HepG2 (cell line): ENCODE measurements around the gene CLIC1. TPM values are rescaled to one million over a fixed set of nuclear protein-coding genes. Genes with fewer than 3 reads are reported as not detected.

Experiments used
- ATF7 ChIP-seq, 2 experiments: fragments of 450-650 bp in 1 of 2; sonication (generic) in 1 of 2; formaldehyde crosslinking in 1 of 2; IDR thresholded peaks; 2 replicates each; pipeline versions ENCODE4 v1.4.0 to v1.6.1; 2016 to 2020; ENCODE audit warnings: antibody characterized with exemption in 1 of 2, mild to moderate bottlenecking in 1 of 2, missing genetic modification reagents in 1 of 2
- BRF2 ChIP-seq: sonication (generic); formaldehyde crosslinking; IDR thresholded peaks from 2 replicates; pipeline ENCODE4 v1.8.1; 2022; ENCODE audit warnings: mild to moderate bottlenecking, missing genetic modification reagents
- E2F2 ChIP-seq: sonication (generic); formaldehyde crosslinking; IDR thresholded peaks from 2 replicates; pipeline ENCODE4 v1.4.0; 2020; ENCODE audit warnings: missing genetic modification reagents, borderline replicate concordance
- GATAD1 ChIP-seq: IDR thresholded peaks from 2 replicates; pipeline ENCODE4 v1.6.1; 2016; ENCODE audit warnings: missing genetic modification reagents, missing compliant biosample characterization
- HIVEP1 ChIP-seq: sonication (generic); formaldehyde crosslinking; IDR thresholded peaks from 2 replicates; pipeline ENCODE4 v1.4.0; 2020; ENCODE audit warnings: mild to moderate bottlenecking, missing genetic modification reagents
- HNRNPUL1 ChIP-seq: fragments of 200-400 bp; formaldehyde crosslinking; IDR thresholded peaks from 2 replicates; pipeline ENCODE4 v1.6.1; 2017; ENCODE audit warnings: low read depth, mild to moderate bottlenecking, low read length, moderate library complexity
- KDM4B ChIP-seq: sonication (generic); formaldehyde crosslinking; IDR thresholded peaks from 2 replicates; pipeline ENCODE4 v1.4.0; 2020; ENCODE audit warnings: missing genetic modification reagents
- LCORL ChIP-seq, 2 experiments: fragments of 450-650 bp in 1 of 2; sonication (generic) in 1 of 2; formaldehyde crosslinking in 1 of 2; IDR thresholded peaks; 2 replicates each; pipeline versions ENCODE4 v1.5.0 to v1.6.1; 2017 to 2020; ENCODE audit warnings: antibody characterized with exemption in 1 of 2, missing genetic modification reagents in 1 of 2
- MXI1 ChIP-seq: IDR thresholded peaks from 3 replicates; pipeline ENCODE4 v1.6.1; 2012; ENCODE audit warnings: low read depth, low read length, inconsistent platforms, borderline replicate concordance
- MYNN ChIP-seq: sonication (generic); formaldehyde crosslinking; IDR thresholded peaks from 2 replicates; pipeline ENCODE4 v1.4.0; 2020; ENCODE audit warnings: mild to moderate bottlenecking, low read depth, missing genetic modification reagents
- NAIF1 ChIP-seq: sonication (generic); formaldehyde crosslinking; IDR thresholded peaks from 2 replicates; pipeline ENCODE4 v1.5.0; 2020; ENCODE audit warnings: mild to moderate bottlenecking, missing genetic modification reagents, borderline replicate concordance
- PHF8 ChIP-seq: sonication (generic); formaldehyde crosslinking; IDR thresholded peaks from 2 replicates; pipeline ENCODE4 v1.5.0; 2020; ENCODE audit warnings: missing genetic modification reagents
- RAD51 ChIP-seq: fragments of 450-650 bp; IDR thresholded peaks from 2 replicates; pipeline ENCODE4 v1.6.1; 2016; ENCODE audit warnings: borderline replicate concordance
- RFX1 ChIP-seq: fragments of 450-650 bp; IDR thresholded peaks from 2 replicates; pipeline ENCODE4 v1.6.1; 2017
- TOPORS ChIP-seq: sonication (generic); formaldehyde crosslinking; IDR thresholded peaks from 2 replicates; pipeline ENCODE4 v1.8.0; 2023; ENCODE audit warnings: mild to moderate bottlenecking, missing genetic modification reagents
- TRIM22 ChIP-seq: fragments of 450-650 bp; IDR thresholded peaks from 2 replicates; pipeline ENCODE4 v1.6.1; 2017
- YEATS4 ChIP-seq: sonication (generic); formaldehyde crosslinking; IDR thresholded peaks from 2 replicates; pipeline ENCODE4 v1.4.0; 2020; ENCODE audit warnings: missing genetic modification reagents, borderline replicate concordance
- ZC3H13 ChIP-seq: sonication (generic); formaldehyde crosslinking; IDR thresholded peaks from 2 replicates; pipeline ENCODE4 v1.8.1; 2023; ENCODE audit warnings: mild to moderate bottlenecking, missing genetic modification reagents, moderate library complexity
- ZMYM2 ChIP-seq: sonication (generic); formaldehyde crosslinking; IDR thresholded peaks from 2 replicates; pipeline ENCODE4 v1.8.0; 2022; ENCODE audit warnings: mild to moderate bottlenecking, missing genetic modification reagents
- ZNF205 ChIP-seq: IDR thresholded peaks from 2 replicates; pipeline ENCODE4 v1.6.1; 2018; ENCODE audit warnings: missing biosample characterization, missing genetic modification reagents
- ZNF510 ChIP-seq: sonication (generic); formaldehyde crosslinking; IDR thresholded peaks from 2 replicates; pipeline ENCODE4 v1.4.0; 2020; ENCODE audit warnings: low read depth, mild to moderate bottlenecking, missing genetic modification reagents
- ZNF589 ChIP-seq: sonication (generic); formaldehyde crosslinking; conservative IDR thresholded peaks from 2 replicates; pipeline ENCODE4 v1.8.0; 2022; ENCODE audit warnings: mild to moderate bottlenecking, moderate library complexity, missing genetic modification reagents
- ZNF629 ChIP-seq: sonication (generic); formaldehyde crosslinking; conservative IDR thresholded peaks from 2 replicates; pipeline ENCODE4 v1.5.0; 2020; ENCODE audit warnings: missing genetic modification reagents
- ZNF768 ChIP-seq: sonication (generic); formaldehyde crosslinking; IDR thresholded peaks from 2 replicates; pipeline ENCODE4 v1.4.0; 2020; ENCODE audit warnings: missing genetic modification reagents
- ZNF841 ChIP-seq: sonication (generic); formaldehyde crosslinking; IDR thresholded peaks from 2 replicates; pipeline ENCODE4 v1.8.1; 2023; ENCODE audit warnings: missing genetic modification reagents, borderline replicate concordance
- ZNF883 ChIP-seq: sonication (generic); formaldehyde crosslinking; IDR thresholded peaks from 2 replicates; pipeline ENCODE4 v1.5.1; 2020; ENCODE audit warnings: mild to moderate bottlenecking, missing genetic modification reagents; ENCODE audit errors: not compliant biosample characterization
- ZSCAN12 ChIP-seq: sonication (generic); formaldehyde crosslinking; IDR thresholded peaks from 2 replicates; pipeline ENCODE4 v1.9.0; 2021; ENCODE audit warnings: mild to moderate bottlenecking, missing genetic modification reagents
- polyA plus RNA-seq, 8 experiments: library from polyadenylated mRNA; depleted of rRNA in 3 of 8; stranded (reverse) in 7 of 8; unstranded in 1 of 8; fragments of >200 nt; fragmentation: Illumina TruSeq in 4 of 8; extraction: Trizol in 4 of 8; gene quantifications; 2 replicates each; pipeline versions ENCODE4 v1.2.1 to v1.2.3, GENCODE V29; 2011 to 2016; ENCODE audit warnings: low read depth in 4 of 8, missing spikeins in 1 of 8, mixed read lengths in 1 of 8; ENCODE audit not compliant: insufficient read depth in 1 of 8
- total RNA-seq, 5 experiments: library from RNA; depleted of rRNA; stranded (reverse); fragments of >200 nt; fragmentation: Illumina TruSeq; extraction: Trizol; gene quantifications; 2 replicates each; pipeline ENCODE4 v1.2.3, GENCODE V29; 2016; ENCODE audit warnings: low read depth in 1 of 5

Gene CLIC1
- total and polyA plus RNA-seq, 2 of the 13 experiments (the other 11 are each of a cell fraction or from before 2014, with no cell fraction given), result 602 to 891 TPM

GRCh38 chr6:31776989-31777666 is 40.8 kb upstream of the CLIC1 start, which contains the start of gene VWA7 (continued):
- no peak for TF ChIP-seq TRIM22
- peak; percentile 64; the same call in 1 of the 2 replicates for TF ChIP-seq GATAD1 (CRISPR knock-in tag)
- no peak for TF ChIP-seq ZNF589 (CRISPR knock-in tag)
- peak; percentile 68; the same call in 1 of the 2 replicates for TF ChIP-seq YEATS4
- no peak for TF ChIP-seq ZSCAN12 (CRISPR knock-in tag)
- no peak for TF ChIP-seq ZNF841 (CRISPR knock-in tag)
- no peak for TF ChIP-seq ZMYM2 (CRISPR knock-in tag)
- TF ChIP-seq MXI1, result peak; percentile 68; the same call in 2 of the 3 replicates
- TF ChIP-seq HNRNPUL1, result no peak
- peak; percentile 85; the same call in 1 of the 2 replicates for TF ChIP-seq ZNF205
- peak; percentile 59 for TF ChIP-seq PHF8 (CRISPR knock-in tag)
- peak; percentile 48; the same call in 1 of the 2 replicates for TF ChIP-seq ZNF768
- peak; percentile 99 for TF ChIP-seq LCORL (IDR thresholded peaks at IDR 0.05)
- TF ChIP-seq LCORL (CRISPR knock-in tag; IDR thresholded peaks at IDR 0.05), result peak; percentile 97
- TF ChIP-seq ZNF629 (CRISPR knock-in tag), result no peak
- no peak for TF ChIP-seq RFX1
- no peak; the same call in 1 of the 2 replicates for TF ChIP-seq MYNN (CRISPR knock-in tag)
- TF ChIP-seq TOPORS (CRISPR knock-in tag), result no peak
- no peak for TF ChIP-seq RAD51
- TF ChIP-seq ATF7 (IDR thresholded peaks at IDR 0.05), result peak; percentile 16; the same call in 1 of the 2 replicates
- no peak for TF ChIP-seq ATF7 (CRISPR knock-in tag; IDR thresholded peaks at IDR 0.05)
- TF ChIP-seq ZC3H13 (CRISPR knock-in tag), result peak; percentile 68; the same call in 1 of the 2 replicates
- TF ChIP-seq ZNF510 (CRISPR knock-in tag), result no peak
- TF ChIP-seq E2F2, result no peak
- peak; percentile 85; the same call in 1 of the 2 replicates for TF ChIP-seq KDM4B (CRISPR knock-in tag)
- no peak for TF ChIP-seq BRF2 (CRISPR knock-in tag)
- TF ChIP-seq HIVEP1, result peak; percentile 98
- no peak for TF ChIP-seq NAIF1 (CRISPR knock-in tag)
- peak; percentile 14 for TF ChIP-seq ZNF883 (CRISPR knock-in tag)
